Keratinocyte (primary cell): ENCODE results near the gene SYT2. TPM values are rescaled to one million over a fixed set of nuclear protein-coding genes. Genes with fewer than 3 reads are reported as not detected.

ENCODE experiments used
- DNase-seq: peaks from one replicate; pipeline ENCODE4 v3.0.0-alpha.2; 2011; ENCODE audit warnings: low read depth, missing footprints, low spot score
- FAIRE-seq: peaks from 2 replicates; lab custom pipeline; 2011; peaks lifted over from hg19 to GRCh38; lab: Jason Lieb, UNC
- H2AFZ ChIP-seq: 2 replicates; pipeline ENCODE4 v1.6.0; 2012; ENCODE audit warnings: low read length, control low read depth, inconsistent platforms; ENCODE audit not compliant: control insufficient read depth
- H3K27ac ChIP-seq: 2 replicates; pipeline ENCODE4 v1.5.1; 2011; ENCODE audit warnings: low read length; ENCODE audit not compliant: control insufficient read depth, insufficient read depth
- H3K27me3 ChIP-seq: 3 replicates; pipeline ENCODE4 v1.6.0; 2011; ENCODE audit warnings: low read length; ENCODE audit not compliant: control insufficient read depth, insufficient read depth; ENCODE audit errors: extremely low read depth
- H3K36me3 ChIP-seq, 2 experiments: 2 replicates in 1 of 2; 3 replicates in 1 of 2; pipeline ENCODE4 v1.5.1; 2011; ENCODE audit warnings: low read length in 2 of 2, mild to moderate bottlenecking in 1 of 2; ENCODE audit not compliant: control insufficient read depth in 2 of 2, insufficient read depth in 2 of 2; ENCODE audit errors: extremely low read depth in 1 of 2
- H3K4me1 ChIP-seq: 3 replicates; pipeline ENCODE4 v1.5.1; 2011; ENCODE audit warnings: low read length; ENCODE audit not compliant: control insufficient read depth, insufficient read depth; ENCODE audit errors: extremely low read depth
- H3K4me2 ChIP-seq: 3 replicates; pipeline ENCODE4 v1.6.0; 2011; ENCODE audit warnings: low read depth, low read length; ENCODE audit not compliant: control insufficient read depth, insufficient read depth; ENCODE audit errors: extremely low read depth
- H3K4me3 ChIP-seq, 3 experiments: fragments of 200-600 bp in 1 of 3; sonication (generic) in 1 of 3; 2 replicates in 2 of 3; 3 replicates in 1 of 3; pipeline ENCODE4 v1.5.1; 2011 to 2016; ENCODE audit warnings: low read length in 3 of 3, mild to moderate bottlenecking in 3 of 3, control low read depth in 2 of 3, inconsistent platforms in 1 of 3, low read depth in 1 of 3, mixed read lengths in 1 of 3, mixed run types in 1 of 3, moderate library complexity in 1 of 3; ENCODE audit not compliant: control insufficient read depth in 2 of 3, insufficient read depth in 2 of 3; ENCODE audit errors: extremely low read depth in 1 of 3
- H3K79me2 ChIP-seq: 2 replicates; pipeline ENCODE4 v1.6.0; 2012; ENCODE audit warnings: low read length; ENCODE audit not compliant: control insufficient read depth, insufficient read depth
- H3K9ac ChIP-seq: 3 replicates; pipeline ENCODE4 v1.6.0; 2011; ENCODE audit warnings: low read length; ENCODE audit not compliant: control insufficient read depth, insufficient read depth; ENCODE audit errors: extremely low read depth
- H3K9me1 ChIP-seq: 3 replicates; pipeline ENCODE4 v1.6.0; 2011; ENCODE audit warnings: low read length; ENCODE audit not compliant: control insufficient read depth, insufficient read depth; ENCODE audit errors: extremely low read depth
- H3K9me3 ChIP-seq: 2 replicates; pipeline ENCODE4 v1.5.1; 2012; ENCODE audit warnings: low read depth, low read length; ENCODE audit not compliant: control insufficient read depth
- H4K20me1 ChIP-seq: 3 replicates; pipeline ENCODE4 v1.6.0; 2011; ENCODE audit warnings: low read length; ENCODE audit not compliant: control insufficient read depth, insufficient read depth; ENCODE audit errors: extremely low read depth
- CTCF ChIP-seq, 3 experiments: IDR thresholded peaks in 1 of 3; conservative IDR thresholded peaks in 1 of 3; optimal IDR thresholded peaks in 1 of 3; 2 replicates in 2 of 3; 3 replicates in 1 of 3; pipeline versions ENCODE3 to v1.5.1; 2011; ENCODE audit warnings: low read length in 3 of 3, mild to moderate bottlenecking in 3 of 3, moderate library complexity in 2 of 3, control low read depth in 1 of 3, inconsistent platforms in 1 of 3; ENCODE audit not compliant: insufficient read depth in 2 of 3; ENCODE audit errors: extremely low read depth in 1 of 3
- EZH2 ChIP-seq: IDR thresholded peaks from one replicate; pipeline ENCODE4 v1.6.1; 2012; ENCODE audit warnings: inconsistent platforms, mild to moderate bottlenecking, low read length, moderate library complexity
- dilution Hi-C: fragments of 300-500 bp; cut with MboI; formaldehyde crosslinking; loops from one replicate; pipeline ENCODE4 v1.7.0; 2020; ENCODE audit warnings: low sequenced_read_pairs; ENCODE audit not compliant: extremely low pct_ligation_motif_present
- polyA plus RNA-seq, 5 experiments: library from polyadenylated mRNA; depleted of rRNA in 3 of 5; stranded (reverse) in 3 of 5; stranded (forward) in 1 of 5; unstranded in 1 of 5; fragments of >200 nt; gene quantifications; 1 replicate in 1 of 5; 2 replicates in 3 of 5; 3 replicates in 1 of 5; pipeline versions ENCODE4 v1.2.1 to v1.2.3, GENCODE V29; 2011 to 2012; ENCODE audit warnings: missing spikeins in 2 of 5, low read depth in 1 of 5, low replicate concordance in 1 of 5

Gene SYT2
- polyA plus RNA-seq, 1 donor (not counting 4 experiments of a cell fraction or from before 2014, with no cell fraction given) = not detected

- Histone ChIP-seq H3K27me3 (no peaks in the 10 kb centered on the region), H3K4me2 (no peak overlapping the region), H3K27ac (peak overlapping the region; percentile 77), H3K9me1 (no peaks in the 10 kb centered on the region), H3K9me3 (no peaks in the 10 kb centered on the region), H4K20me1 (no peaks in the 10 kb centered on the region), H2AFZ (no peak overlapping the region), H3K36me3 (no peaks in the 10 kb centered on the region), H3K4me1 (peaks cover 74% of the 10 kb centered on the region), H3K9ac (peak overlapping the region; percentile 42), H3K4me3 (no peak overlapping the region), H3K79me2 (no peaks in the 10 kb centered on the region)
- TF ChIP-seq CTCF (optimal IDR thresholded peaks at IDR 0.05 in 1 of 3, IDR thresholded peaks at IDR 0.05 in 1 of 3, conservative IDR thresholded peaks at IDR 0.05 in 1 of 3; ENCODE audit: extremely low read depth in 1 of 3, insufficient read depth in 2 of 3, low read length in 3 of 3) (no peak), EZH2 (no peak)
- no peak for FAIRE-seq
- dilution Hi-C loops = no loop called here
- no peak for DNase-seq
Measured at GRCh38 chr1:202591515-202591914, 118.7 kb downstream of the SYT2 start.

- peak overlapping the region; percentile 42 for H3K9ac ChIP-seq
- H3K4me2 ChIP-seq = peak overlapping the region; percentile 29
- no peak overlapping the region for H3K4me3 ChIP-seq
- H3K9me3 ChIP-seq = no peaks in the 10 kb centered on the region
- dilution Hi-C loops = no loop called here
- H4K20me1 ChIP-seq = no peaks in the 10 kb centered on the region
- H3K27me3 ChIP-seq = no peaks in the 10 kb centered on the region
- FAIRE-seq = peak; percentile 85
- H3K4me1 ChIP-seq = peaks cover 79% of the 10 kb centered on the region
- H2AFZ ChIP-seq = peak overlapping the region; percentile 34
- no peaks in the 10 kb centered on the region for H3K36me3 ChIP-seq
- DNase-seq = peak; percentile 53
- peak overlapping the region; percentile 77 for H3K27ac ChIP-seq
- H3K9me1 ChIP-seq = no peaks in the 10 kb centered on the region
- TF ChIP-seq CTCF (optimal IDR thresholded peaks at IDR 0.05 in 1 of 3, IDR thresholded peaks at IDR 0.05 in 1 of 3, conservative IDR thresholded peaks at IDR 0.05 in 1 of 3; ENCODE audit: extremely low read depth in 1 of 3, insufficient read depth in 2 of 3, low read length in 3 of 3) (no peak), EZH2 (no peak)
- H3K79me2 ChIP-seq = no peaks in the 10 kb centered on the region
Measured at GRCh38 chr1:202590975-202591411, 119.3 kb downstream of the SYT2 start.
